Measurements from ENCODE around the gene WASHC3.
"Not testable (repeated sequence)": the region's sequence is repeated elsewhere in the genome, so short reads cannot be mapped to it uniquely, and the experiment has no call there.

WASHC3 gene, protein sequence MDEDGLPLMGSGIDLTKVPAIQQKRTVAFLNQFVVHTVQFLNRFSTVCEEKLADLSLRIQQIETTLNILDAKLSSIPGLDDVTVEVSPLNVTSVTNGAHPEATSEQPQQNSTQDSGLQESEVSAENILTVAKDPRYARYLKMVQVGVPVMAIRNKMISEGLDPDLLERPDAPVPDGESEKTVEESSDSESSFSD

GRCh38 chr12:102061560-102062418 is at the start of gene WASHC3:
Gene WASHC3, minus strand, starts transcription at chr12:102061991. Its CDS starts 29 bp downstream, at chr12:102061962.
- peak; percentile 89 to 91 (median 90) for DNase-seq (ENCODE audit: low read depth in 3 of 3)

DNA sequence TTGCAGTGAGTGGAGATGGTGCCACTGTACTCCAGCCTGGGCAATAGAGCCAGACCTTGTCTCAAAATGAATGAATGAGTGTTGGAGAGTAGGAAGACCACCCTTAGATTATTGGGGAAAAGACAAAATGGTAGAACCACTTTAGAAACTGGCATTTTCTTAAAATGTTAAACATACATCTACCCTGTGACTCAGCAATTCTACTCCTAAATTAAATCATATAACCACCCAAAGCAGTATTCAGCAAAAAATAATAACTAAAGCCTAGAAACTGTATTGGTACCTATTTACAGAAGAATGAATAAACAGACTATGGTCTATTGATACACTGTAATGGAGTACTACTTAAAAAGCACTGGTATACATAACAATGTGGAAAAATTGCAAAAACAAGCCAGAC is 49.0 kb upstream of the WASHC3 start:
- DNase-seq (ENCODE audit: low read depth in 3 of 3) = no peak

DNA sequence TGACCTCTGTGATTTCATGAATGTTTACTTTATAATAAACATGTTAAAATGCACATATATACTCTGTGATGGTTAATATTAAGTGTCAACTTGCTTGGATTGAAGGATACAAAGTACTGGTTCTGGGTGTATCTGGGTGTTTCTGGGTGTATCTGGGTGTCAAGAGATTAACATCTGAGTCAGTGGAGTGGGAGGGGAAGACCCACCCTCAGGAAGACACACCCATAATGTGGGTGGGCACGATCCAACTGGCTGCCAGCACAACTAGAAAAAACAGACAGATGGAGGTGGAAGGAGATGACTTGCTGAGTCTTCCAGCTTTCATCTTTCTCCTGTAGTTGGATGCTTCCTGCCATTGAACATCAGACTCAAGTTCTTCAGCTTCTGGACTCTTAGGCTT is 46.2 kb upstream of the WASHC3 start:
- no peak for DNase-seq (ENCODE audit: low read depth in 3 of 3)

GRCh38 chr12:102106905-102107304 is 45.1 kb upstream of the WASHC3 start:
- DNase-seq (ENCODE audit: low read depth in 3 of 3) = no peak

DNA sequence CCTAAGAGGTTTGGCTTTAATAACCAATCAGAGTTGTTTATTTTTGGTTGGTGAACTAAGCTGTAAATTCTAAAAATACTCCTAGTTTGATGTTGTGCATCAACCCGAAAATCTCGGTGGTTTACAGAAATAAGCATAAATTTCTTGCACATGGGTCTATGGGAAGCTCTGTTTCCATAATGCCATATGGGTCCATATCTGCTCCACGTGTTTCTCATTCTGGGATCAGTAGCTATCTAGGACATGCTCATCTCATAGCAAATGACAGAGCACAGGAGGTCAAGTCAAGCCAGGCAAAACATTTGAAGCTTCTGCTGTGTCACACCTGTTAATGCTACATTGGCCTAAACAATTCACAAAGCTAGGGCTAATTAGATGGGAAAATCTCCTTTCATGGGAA is 35.1 kb upstream of the WASHC3 start:
- DNase-seq (ENCODE audit: low read depth in 3 of 3) = no peak

DNA sequence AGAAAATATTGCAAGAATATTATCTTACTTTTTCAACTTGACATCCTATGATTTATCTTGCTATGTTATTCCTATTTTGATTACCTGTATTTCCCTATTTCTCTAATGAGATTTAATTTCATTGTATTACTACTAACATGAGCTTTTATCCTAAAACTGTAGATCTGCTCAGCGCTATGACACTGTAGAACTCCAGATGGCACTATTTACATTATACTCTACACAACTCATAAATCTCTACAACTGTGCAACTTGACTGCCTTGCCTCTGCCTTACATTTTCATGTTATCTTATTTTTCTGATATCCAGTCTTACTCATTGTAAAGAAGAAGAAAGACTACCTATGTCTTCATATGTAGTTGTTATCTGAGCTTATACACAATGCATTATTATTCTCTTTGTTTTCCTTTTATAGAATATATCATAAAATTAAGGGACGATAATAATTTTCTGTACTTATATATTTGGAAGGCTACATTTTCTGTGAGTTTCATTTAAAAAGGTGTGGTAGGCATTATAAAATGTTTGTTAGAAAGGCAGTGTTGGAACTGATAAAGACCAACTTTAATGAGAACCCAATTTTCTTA is 34.0 kb upstream of the WASHC3 start:
- no peak for DNase-seq (ENCODE audit: low read depth in 3 of 3)

GRCh38 chr12:102093319-102093718 is 31.5 kb upstream of the WASHC3 start:
- no peak for DNase-seq (ENCODE audit: low read depth in 3 of 3)

- not testable (repeated sequence) for DNase-seq (ENCODE audit: low read depth in 3 of 3)
Observed at GRCh38 chr12:102089228-102089835, 27.5 kb upstream of the WASHC3 start.

GRCh38 chr12:102080842-102081241 is 19.1 kb upstream of the WASHC3 start:
- no peak for DNase-seq (ENCODE audit: low read depth in 3 of 3)

- not testable (repeated sequence) for DNase-seq (ENCODE audit: low read depth in 3 of 3)
Observed at GRCh38 chr12:102072092-102072491, 10.3 kb upstream of the WASHC3 start.

DNA sequence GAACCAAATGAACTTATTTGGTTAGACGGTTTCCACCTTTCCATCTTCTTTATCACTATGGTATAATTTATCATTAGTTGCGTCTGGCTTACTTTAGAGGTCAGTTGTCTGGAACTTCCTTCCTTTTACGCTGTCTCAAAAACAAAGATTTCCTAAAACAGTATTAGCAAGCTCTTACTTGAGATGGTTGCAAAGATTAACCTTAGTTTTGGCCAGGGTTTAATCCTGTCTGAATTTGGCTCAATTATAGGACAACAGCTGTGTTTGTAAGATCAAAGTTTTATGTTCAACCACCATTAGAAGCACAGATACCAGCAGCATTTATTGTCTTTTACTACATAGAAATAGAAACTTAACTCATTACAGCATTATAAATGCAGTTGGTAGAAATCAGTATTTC is 7.9 kb upstream of the WASHC3 start:
- DNase-seq (ENCODE audit: low read depth in 3 of 3) = no peak

DNA sequence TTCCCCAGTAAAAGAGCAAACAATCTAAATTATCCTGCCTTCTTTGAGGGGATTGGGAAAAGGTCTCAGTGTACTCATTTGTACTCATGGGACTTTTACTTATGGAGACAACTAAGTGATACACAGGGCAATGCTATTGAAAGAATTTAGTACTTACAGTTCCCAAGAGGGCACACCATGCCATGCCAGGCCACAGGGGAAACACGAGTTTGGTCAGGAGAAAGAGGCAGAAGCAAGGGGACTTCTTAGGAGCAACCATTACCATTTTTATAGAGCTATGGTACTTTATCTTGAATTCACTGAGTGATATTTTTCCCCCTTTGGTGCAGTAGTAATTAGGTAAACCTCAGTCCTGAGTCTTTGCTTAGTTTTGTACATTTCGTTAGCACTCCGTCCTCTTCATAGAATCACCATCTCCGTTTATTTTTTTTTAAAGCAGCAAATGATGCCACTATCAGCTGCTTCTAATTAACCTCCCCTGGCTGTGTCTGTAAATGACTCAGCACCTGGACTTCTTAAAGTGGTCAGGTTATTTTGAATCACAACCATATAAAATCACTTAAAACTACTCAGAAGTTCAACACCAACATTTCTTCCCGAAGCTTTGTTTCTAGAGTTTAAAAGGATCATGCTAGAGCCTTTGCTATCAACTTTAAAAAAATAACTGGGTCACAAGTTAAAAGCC is 5.9 kb upstream of the WASHC3 start:
- DNase-seq (ENCODE audit: low read depth in 3 of 3) = no peak

- no peak for DNase-seq (ENCODE audit: low read depth in 3 of 3)
Observed at GRCh38 chr12:102064476-102064875, 2.7 kb upstream of the WASHC3 start.

GRCh38 chr12:102063069-102063468 is 1.3 kb upstream of the WASHC3 start:
- DNase-seq (ENCODE audit: low read depth in 3 of 3) = no peak

- DNase-seq (ENCODE audit: low read depth in 3 of 3) = no peak
Observed at GRCh38 chr12:102062419-102062806, 622 bp upstream of the WASHC3 start.

- DNase-seq (ENCODE audit: low read depth in 3 of 3) = no peak
Observed at GRCh38 chr12:102061096-102061559, 663 bp downstream of the WASHC3 start.

GRCh38 chr12:102059343-102059742 is 2.4 kb downstream of the WASHC3 start:
- DNase-seq (ENCODE audit: low read depth in 3 of 3) = no peak

- no peak for DNase-seq (ENCODE audit: low read depth in 3 of 3)
Observed at GRCh38 chr12:102054345-102054744, 7.4 kb downstream of the WASHC3 start.

GRCh38 chr12:102053062-102053349 is 8.8 kb downstream of the WASHC3 start:
- DNase-seq (ENCODE audit: low read depth in 3 of 3) = no peak

GRCh38 chr12:102052192-102053061 is 9.4 kb downstream of the WASHC3 start:
- no peak for DNase-seq (ENCODE audit: low read depth in 3 of 3)

DNA sequence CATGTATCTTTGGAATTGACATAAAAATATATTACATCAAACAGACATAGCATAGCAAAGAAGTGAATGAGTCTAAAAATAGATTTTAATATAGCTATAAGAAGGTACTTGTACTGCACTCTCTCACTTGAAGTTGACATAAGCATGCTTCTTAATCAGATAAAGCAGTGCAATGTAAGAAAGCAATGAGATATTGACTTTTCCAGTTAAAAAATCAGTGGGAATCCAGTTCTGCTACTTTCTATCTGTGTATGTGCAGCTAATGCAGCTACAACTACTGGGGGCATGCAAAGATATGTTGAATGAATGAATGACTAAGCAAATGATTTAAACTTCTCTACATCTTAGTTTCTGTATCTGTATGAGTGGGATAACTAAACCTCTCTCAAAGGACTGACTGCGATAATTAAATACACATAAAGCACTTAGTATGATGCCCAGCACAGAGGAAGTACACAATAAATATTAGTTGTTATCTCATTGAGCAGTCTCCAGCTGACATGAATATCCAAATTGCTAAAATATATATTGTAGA is 10.3 kb downstream of the WASHC3 start:
- DNase-seq (ENCODE audit: low read depth in 3 of 3) = no peak

Measured in stimulated activated CD4-positive, alpha-beta T cell treated with anti-CD3 and anti-CD28 coated beads, TNF-alpha, amount 100 ng/mL, for 48 hours (primary cell).